ENCODE data around the gene LEO1.
A peak's percentile ranks its signal among the peaks of the same experiment; 100 is the strongest.

The LEO1 gene

GRCh38 chr15:51931016-51931415, 40.6 kb downstream of the LEO1 start:
- POLR2A ChIA-PET, result no interaction called here
- CTCF ChIA-PET, result interaction anchor here (1.0 kb wide), 1 partner anchor 30 kb away, joined by 4 read pairs; no protein-coding TSS in a partner anchor
- no peak for TF ChIP-seq CTCF (IDR thresholded peaks at IDR 0.05; ENCODE audit: control extremely low read depth, extremely low read depth, low read depth, missing control alignments)
- DNase-seq (ENCODE audit: extremely low spot score), result no peak

GRCh38 chr15:51926809-51927208, 44.8 kb downstream of the LEO1 start:
- CTCF ChIA-PET, result interaction anchor here (1.5 to 2.7 kb wide), 3 partner anchors 9 to 38 kb away, joined by 3 to 10 read pairs (median 10); no protein-coding TSS in a partner anchor
- TF ChIP-seq CTCF (IDR thresholded peaks at IDR 0.05; ENCODE audit: control extremely low read depth, extremely low read depth, low read depth, missing control alignments), result no peak
- DNase-seq (ENCODE audit: extremely low spot score), result no peak
- POLR2A ChIA-PET, result no interaction called here

- DNase-seq (ENCODE audit: extremely low spot score), result no peak
- POLR2A ChIA-PET, result interaction anchor here (0.6 kb wide), 1 partner anchor 240 kb away, joined by 7 read pairs; no protein-coding TSS in a partner anchor
- no peak for TF ChIP-seq CTCF (IDR thresholded peaks at IDR 0.05; ENCODE audit: control extremely low read depth, extremely low read depth, low read depth, missing control alignments)
- CTCF ChIA-PET, result interaction anchor here (1.2 to 1.5 kb wide), 3 partner anchors 8 to 303 kb away, joined by 3 to 5 read pairs (median 4); no protein-coding TSS in a partner anchor
These were observed 47.2 kb downstream of the LEO1 start for GRCh38 chr15:51924156-51925068.

GRCh38 chr15:51917493-51917892, 54.1 kb downstream of the LEO1 start:
- TF ChIP-seq CTCF (IDR thresholded peaks at IDR 0.05; ENCODE audit: control extremely low read depth, extremely low read depth, low read depth, missing control alignments), result peak; percentile 16
- POLR2A ChIA-PET, result no interaction called here
- no peak for DNase-seq (ENCODE audit: extremely low spot score)
- CTCF ChIA-PET, result interaction anchor here (1.0 to 3.2 kb wide), 8 partner anchors 8 to 33 kb away, joined by 3 to 11 read pairs (median 4); no protein-coding TSS in a partner anchor

- CTCF ChIA-PET, result no interaction called here
- POLR2A ChIA-PET, result no interaction called here
- no peak for DNase-seq (ENCODE audit: extremely low spot score)
- no peak for TF ChIP-seq CTCF (IDR thresholded peaks at IDR 0.05; ENCODE audit: control extremely low read depth, extremely low read depth, low read depth, missing control alignments)
These were observed 59.0 kb downstream of the LEO1 start for GRCh38 chr15:51912528-51912927.

- CTCF ChIA-PET, result interaction anchor here (1.1 to 3.6 kb wide), 6 partner anchors 9 to 231 kb away, joined by 3 to 17 read pairs (median 3); no protein-coding TSS in a partner anchor
These were observed 62.0 kb downstream of the LEO1 start for GRCh38 chr15:51909584-51909983.

More at GRCh38 chr15:51909584-51909983, 62.0 kb downstream of the LEO1 start:
- DNase-seq (ENCODE audit: extremely low spot score), result no peak
- POLR2A ChIA-PET, result no interaction called here
- TF ChIP-seq CTCF (IDR thresholded peaks at IDR 0.05; ENCODE audit: control extremely low read depth, extremely low read depth, low read depth, missing control alignments), result no peak

Data from GM10248 (cell line).